A549 (cell line): ENCODE data around the gene SCUBE1. TPM values are rescaled to one million over a fixed set of nuclear protein-coding genes. Genes with fewer than 3 reads are reported as not detected.
"Not testable (repeated sequence)": the region's sequence is repeated elsewhere in the genome, so short reads cannot be mapped to it uniquely, and the experiment has no call there.

Source experiments
- ATAC-seq, 2 experiments: fragments of 200-7000 bp in 1 of 2; fragments of >200 bp in 1 of 2; cut with Nextera tagmentation in 1 of 2; cut with Tn5 transposase in 1 of 2; 3 replicates each; pipeline versions ENCODE4 v1.8.0 to v1.9.1; 2018 to 2020; ENCODE audit warnings: mild to moderate bottlenecking in 1 of 2, moderate library complexity in 1 of 2
- CTCF ChIA-PET: fragments of 300-600 bp; sonication (Branson Sonifier 250); formaldehyde crosslinking; extraction: SDS; loops from one replicate; lab custom pipeline; 2021; ENCODE audit warnings: antibody characterized with exemption, inconsistent platforms; lab: Yijun Ruan, JAX
- POLR2A ChIA-PET: fragments of 350-600 bp; formaldehyde crosslinking; extraction: SDS; loops from one replicate; lab custom pipeline; 2021; ENCODE audit warnings: antibody characterized with exemption, inconsistent platforms; lab: Yijun Ruan, JAX
- DNase-seq, 2 experiments: peaks; one replicate each; pipeline versions ENCODE4 v3.0.0 to v3.0.0-alpha.2; 2011 to 2016; ENCODE audit warnings: low read depth in 1 of 2, low spot score in 1 of 2
- FAIRE-seq: peaks from 2 replicates; lab custom pipeline; 2011; peaks lifted over from hg19 to GRCh38; lab: Jason Lieb, UNC
- H3K27ac ChIP-seq, 2 experiments: fragments of >200 bp; sonication (Bioruptor Twin); formaldehyde crosslinking; 3 replicates each; pipeline ENCODE4 v1.5.1; 2016 to 2017
- H3K4me1 ChIP-seq: fragments of >200 bp; sonication (Bioruptor Twin); formaldehyde crosslinking; 3 replicates; pipeline ENCODE4 v1.6.1; 2016
- H3K4me2 ChIP-seq: fragments of >200 bp; sonication (Bioruptor Twin); formaldehyde crosslinking; 3 replicates; pipeline ENCODE4 v1.6.1; 2016
- H3K4me3 ChIP-seq: fragments of >200 bp; sonication (Bioruptor Twin); formaldehyde crosslinking; 3 replicates; pipeline ENCODE4 v1.5.1; 2016
- H3K9me3 ChIP-seq: fragments of >200 bp; sonication (Bioruptor Twin); formaldehyde crosslinking; 3 replicates; pipeline ENCODE4 v1.6.1; 2016
- BHLHE40 ChIP-seq: IDR thresholded peaks from 2 replicates; pipeline ENCODE4 v1.6.1; 2012; ENCODE audit warnings: low read depth, low read length, inconsistent platforms
- CBX2 ChIP-seq: fragments of 200-600 bp; sonication (generic); IDR thresholded peaks from 2 replicates; pipeline ENCODE4 v1.6.1; 2016; ENCODE audit warnings: low read depth, mild to moderate bottlenecking, borderline replicate concordance
- CBX8 ChIP-seq: fragments of 200-600 bp; sonication (generic); IDR thresholded peaks from 2 replicates; pipeline ENCODE4 v1.6.1; 2016
- EHMT2 ChIP-seq: fragments of 200-600 bp; sonication (generic); IDR thresholded peaks from 2 replicates; pipeline ENCODE4 v1.6.1; 2016; ENCODE audit warnings: antibody characterized with exemption, low read depth, mild to moderate bottlenecking, moderate library complexity
- EP300 ChIP-seq, 2 experiments: fragments of >200 bp; sonication (Bioruptor Twin); formaldehyde crosslinking; IDR thresholded peaks; 2 replicates in 1 of 2; 3 replicates in 1 of 2; pipeline ENCODE4 v1.6.1; 2016 to 2017
- ESRRA ChIP-seq: fragments of 150-350 bp; IDR thresholded peaks from 2 replicates; pipeline ENCODE4 v1.6.1; 2014; ENCODE audit warnings: mild to moderate bottlenecking, low read length, borderline replicate concordance
- FOSB ChIP-seq: fragments of 250-450 bp; sonication (Bioruptor Pico); IDR thresholded peaks from 2 replicates; pipeline ENCODE4 v1.5.0; 2020; ENCODE audit warnings: mild to moderate bottlenecking, moderate library complexity
- FOXS1 ChIP-seq: fragments of 250-450 bp; sonication (Bioruptor Pico); IDR thresholded peaks from 2 replicates; pipeline ENCODE4 v1.5.0; 2020; ENCODE audit warnings: mild to moderate bottlenecking, moderate library complexity
- GATA3 ChIP-seq: IDR thresholded peaks from 2 replicates; pipeline ENCODE4 v1.6.1; 2012; ENCODE audit warnings: borderline replicate concordance
- HDAC2 ChIP-seq: fragments of 200-600 bp; sonication (generic); IDR thresholded peaks from 2 replicates; pipeline ENCODE4 v1.6.1; 2016
- HMGXB4 ChIP-seq: fragments of 250-450 bp; sonication (Bioruptor Pico); IDR thresholded peaks from 2 replicates; pipeline ENCODE4 v1.5.0; 2021; ENCODE audit warnings: mild to moderate bottlenecking, moderate library complexity, borderline replicate concordance
- JUN ChIP-seq, 2 experiments: fragments of >200 bp; sonication (Bioruptor Twin); formaldehyde crosslinking; IDR thresholded peaks; 2 replicates in 1 of 2; 3 replicates in 1 of 2; pipeline ENCODE4 v1.6.1; 2016 to 2017
- KDM1A ChIP-seq: fragments of 200-600 bp; sonication (generic); IDR thresholded peaks from 2 replicates; pipeline ENCODE4 v1.6.1; 2016; ENCODE audit warnings: low read depth, mild to moderate bottlenecking
- KDM5A ChIP-seq: fragments of 200-600 bp; sonication (generic); IDR thresholded peaks from 2 replicates; pipeline ENCODE4 v1.6.1; 2016; ENCODE audit warnings: antibody characterized with exemption, mild to moderate bottlenecking
- MAFK ChIP-seq: fragments of 450-650 bp; IDR thresholded peaks from 2 replicates; pipeline ENCODE4 v1.6.1; 2014; ENCODE audit not compliant: partially characterized antibody
- MAZ ChIP-seq: fragments of 150-350 bp; IDR thresholded peaks from 2 replicates; pipeline ENCODE4 v1.6.1; 2014; ENCODE audit warnings: antibody characterized with exemption, low read depth, low read length, borderline replicate concordance
- MYC ChIP-seq: IDR thresholded peaks from 2 replicates; pipeline ENCODE4 v1.6.1; 2012; ENCODE audit warnings: mild to moderate bottlenecking, inconsistent platforms, low read length, improper control_type of control experiment, borderline replicate concordance
- NPAS2 ChIP-seq: fragments of 250-450 bp; sonication (Bioruptor Pico); IDR thresholded peaks from 2 replicates; pipeline ENCODE4 v1.8.0; 2022; ENCODE audit warnings: mild to moderate bottlenecking, moderate library complexity, borderline replicate concordance
- PBX3 ChIP-seq: IDR thresholded peaks from 2 replicates; pipeline ENCODE4 v1.6.1; 2012
- POLR2AphosphoS2 ChIP-seq: conservative IDR thresholded peaks from 2 replicates; pipeline ENCODE4 v1.6.1; 2012; ENCODE audit warnings: low read length, improper control_type of control experiment, inconsistent platforms
- RCOR1 ChIP-seq: fragments of 150-350 bp; IDR thresholded peaks from 2 replicates; pipeline ENCODE4 v1.6.1; 2014; ENCODE audit warnings: antibody characterized with exemption, low read length, low read depth
- SREBF2 ChIP-seq: fragments of 450-650 bp; IDR thresholded peaks from 2 replicates; pipeline ENCODE4 v1.6.1; 2014; ENCODE audit warnings: mild to moderate bottlenecking, moderate library complexity
- TP53 ChIP-seq: fragments of 250-450 bp; sonication (Bioruptor Pico); IDR thresholded peaks from 2 replicates; pipeline ENCODE4 v1.5.0; 2021; ENCODE audit warnings: mild to moderate bottlenecking, moderate library complexity
- ZFP36 ChIP-seq: fragments of 450-650 bp; IDR thresholded peaks from 2 replicates; pipeline ENCODE4 v1.6.1; 2014; ENCODE audit warnings: borderline replicate concordance; ENCODE audit not compliant: partially characterized antibody
- ZNF302 ChIP-seq: fragments of 250-450 bp; sonication (Bioruptor Pico); IDR thresholded peaks from 2 replicates; pipeline ENCODE4 v1.9.0; 2021; ENCODE audit warnings: inconsistent platforms, mild to moderate bottlenecking, moderate library complexity
- WGBS: methylation state at CpG from one replicate; pipeline ENCODE4 v1.1.6; 2017; ENCODE audit errors: missing lambda C conversion rate; 5-methylcytosine and 5-hydroxymethylcytosine counted together
- polyA plus RNA-seq, 4 experiments: library from polyadenylated mRNA; depleted of rRNA in 3 of 4; stranded (reverse); fragments of >200 nt; fragmentation: RNase III in 1 of 4; extraction: RNeasy Plus Mini Kit Qiagen cat#74134 plus additional on column Dnase treatment in 1 of 4; gene quantifications; 2 replicates in 3 of 4; 3 replicates in 1 of 4; pipeline ENCODE4 v1.2.3, GENCODE V29; 2011 to 2017
- TF ChIP-seq, protein P1 (sequence below): fragments of >200 bp; sonication (Bioruptor Twin); formaldehyde crosslinking; IDR thresholded peaks from 2 replicates; pipeline ENCODE4 v1.6.1; 2016
- TF ChIP-seq, protein P2 (sequence below): IDR thresholded peaks from 2 replicates; pipeline ENCODE4 v1.6.1; 2012

The SCUBE1 gene
- polyA plus RNA-seq, 2 of the 4 experiments (the other 2 are of a cell fraction) = 0.01 to 0.12 TPM

GRCh38 chr22:43287441-43287840, 55.7 kb downstream of the SCUBE1 start:
- ATAC-seq (no peak), FAIRE-seq (no peak), DNase-seq (no peak)
- CTCF ChIA-PET = interaction anchor here (1.3 to 4.1 kb wide), 2 partner anchors 14 to 59 kb away, joined by 5 to 13 read pairs; no protein-coding TSS in a partner anchor
- Histone ChIP-seq H3K4me2 (no peak overlapping the region), H3K27ac (no peak overlapping the region), H3K9me3 (no peaks in the 10 kb centered on the region), H3K4me3 (no peak overlapping the region), H3K4me1 (no peaks in the 10 kb centered on the region)
- 90% methylated on average over 2 of the region's 4 CpGs for WGBS
- TF ChIP-seq KDM5A = no peak
- TF ChIP-seq POLR2AphosphoS2 = no peak
- no peak for TF ChIP-seq ESRRA
- POLR2A ChIA-PET = no interaction called here

DNA sequence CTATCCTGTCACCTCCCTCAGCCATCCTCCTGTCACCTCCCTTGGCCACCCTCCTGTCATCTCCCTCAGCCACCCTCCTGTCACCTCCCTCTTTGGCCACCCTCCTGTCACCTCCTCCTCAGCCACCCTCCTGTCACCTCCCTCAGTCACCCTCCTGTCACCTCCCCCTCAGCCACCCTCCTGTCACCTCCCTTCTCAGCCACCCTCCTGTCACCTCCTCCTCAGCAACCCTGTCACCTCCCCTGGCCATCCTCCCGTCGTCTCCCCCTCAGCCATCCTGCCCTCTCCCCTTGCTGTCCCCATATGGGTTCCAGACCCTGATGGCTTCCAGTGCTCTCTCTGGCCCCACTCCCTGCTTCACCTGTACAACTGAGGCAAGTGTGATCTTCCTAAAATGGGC, 61.8 kb downstream of the SCUBE1 start:
- Histone ChIP-seq H3K4me2 (no peak overlapping the region), H3K4me3 (no peak overlapping the region), H3K27ac (no peak overlapping the region), H3K4me1 (no peaks in the 10 kb centered on the region), H3K9me3 (no peaks in the 10 kb centered on the region)
- FAIRE-seq (no peak), DNase-seq (no peak), ATAC-seq (no peak)
- ChIA-PET POLR2A (no interaction called here), CTCF (interaction anchor here (0.6 kb wide), 1 partner anchor 102 kb away, joined by 3 read pairs; no protein-coding TSS in a partner anchor)
- no peak for TF ChIP-seq RCOR1
- no peak for TF ChIP-seq HDAC2
- no peak for TF ChIP-seq MAFK
- no peak for TF ChIP-seq SREBF2
- TF ChIP-seq MYC = no peak
- no peak for TF ChIP-seq JUN (IDR thresholded peaks at IDR 0.05)
- TF ChIP-seq ZNF302 = no peak
- TF ChIP-seq, protein P1, sequence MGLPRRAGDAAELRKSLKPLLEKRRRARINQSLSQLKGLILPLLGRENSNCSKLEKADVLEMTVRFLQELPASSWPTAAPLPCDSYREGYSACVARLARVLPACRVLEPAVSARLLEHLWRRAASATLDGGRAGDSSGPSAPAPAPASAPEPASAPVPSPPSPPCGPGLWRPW = no peak
- no peak for TF ChIP-seq HMGXB4
- no peak for TF ChIP-seq NPAS2 (CRISPR knock-in tag)
- no peak for TF ChIP-seq KDM1A
- WGBS = 80% methylated on average over 2 of the region's 2 CpGs

- H3K4me3 ChIP-seq, H3K4me1 ChIP-seq, H3K27ac ChIP-seq, H3K9me3 ChIP-seq, ATAC-seq, POLR2A ChIA-PET, DNase-seq, H3K4me2 ChIP-seq, FAIRE-seq, CTCF ChIA-PET: not testable (repeated sequence)
- WGBS = 73% methylated on average over 3 of the region's 3 CpGs
Observed at GRCh38 chr22:43280523-43280886, 62.7 kb downstream of the SCUBE1 start.

DNA sequence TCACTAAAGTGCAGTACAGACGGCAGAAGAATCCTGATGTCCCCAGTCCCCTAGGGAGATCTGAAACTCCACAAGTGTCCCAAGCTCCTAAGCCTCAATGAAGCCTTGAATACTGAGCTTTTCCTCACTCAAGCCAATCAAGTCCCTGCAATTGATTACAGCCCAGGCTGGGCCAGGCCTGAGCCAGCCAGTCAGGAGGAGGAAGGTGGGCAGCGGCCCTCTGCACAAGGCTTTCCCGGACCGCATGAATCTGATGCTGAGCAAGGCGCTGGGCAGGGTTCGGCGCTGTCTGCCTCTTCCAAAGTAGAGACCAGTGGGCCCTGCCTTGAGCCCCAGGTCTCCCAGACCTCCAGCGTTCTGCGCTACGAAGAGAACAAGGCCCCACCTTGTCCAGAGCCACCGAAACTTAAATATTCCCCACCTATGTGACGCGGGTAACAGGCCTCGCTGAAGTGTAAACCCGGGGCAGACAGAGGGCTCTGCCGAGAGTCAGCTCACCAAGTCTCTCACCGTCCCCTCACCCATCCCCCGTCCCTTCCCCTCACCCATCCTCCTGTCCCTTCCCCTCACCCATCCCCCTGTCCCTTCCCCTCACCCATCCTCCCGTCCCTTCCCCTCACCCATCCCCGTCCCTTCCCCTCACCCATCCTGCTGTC, 63.2 kb downstream of the SCUBE1 start:
- FAIRE-seq = no peak
- Histone ChIP-seq H3K27ac (no peak overlapping the region), H3K4me1 (no peaks in the 10 kb centered on the region), H3K4me2 (no peak overlapping the region), H3K4me3 (no peak overlapping the region), H3K9me3 (no peaks in the 10 kb centered on the region)
- no peak; a peak in 1 of 6 replicates for ATAC-seq
- no peak for DNase-seq
- WGBS = 91% methylated on average over 13 of the region's 20 CpGs
- ChIA-PET POLR2A (no interaction called here), CTCF (interaction anchor here (3.3 kb wide), 1 partner anchor 67 kb away, joined by 17 read pairs; no protein-coding TSS in a partner anchor)
- TF ChIP-seq EP300 (IDR thresholded peaks at IDR 0.05) (no peak), EHMT2 (no peak), ZFP36 (no peak), CBX2 (no peak), BHLHE40 (no peak), ZNF302 (no peak), PBX3 (no peak), CBX8 (no peak), MAZ (no peak), GATA3 (no peak), KDM5A (no peak), SREBF2 (no peak), FOXS1 (CRISPR knock-in tag) (no peak), TP53 (CRISPR knock-in tag) (no peak), FOSB (CRISPR knock-in tag) (no peak)
- TF ChIP-seq, protein P2, sequence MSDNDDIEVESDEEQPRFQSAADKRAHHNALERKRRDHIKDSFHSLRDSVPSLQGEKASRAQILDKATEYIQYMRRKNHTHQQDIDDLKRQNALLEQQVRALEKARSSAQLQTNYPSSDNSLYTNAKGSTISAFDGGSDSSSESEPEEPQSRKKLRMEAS = no peak
